Lower leg skin (tissue), 4 donors: ENCODE measurements around the gene KRT13. TPM values are rescaled to one million over a fixed set of nuclear protein-coding genes. Genes with fewer than 3 reads are reported as not detected.
A peak's percentile ranks its signal among the peaks of the same experiment; 100 is the strongest.

Experiments used
- DNase-seq, 2 donors: peaks; one replicate each; pipeline ENCODE4 v3.0.0-alpha.2; 2019; ENCODE audit warnings: low spot score in 2 of 2
- H3K4me3 ChIP-seq: fragments of 200-600 bp; sonication (generic); 2 replicates; pipeline ENCODE4 v1.5.1; 2017; ENCODE audit warnings: mild to moderate bottlenecking, low read depth; ENCODE audit not compliant: poor library complexity, severe bottlenecking
- POLR2A ChIP-seq, 2 donors: fragments of 450-650 bp; IDR thresholded peaks; one replicate each; pipeline ENCODE4 v1.6.1; 2016 to 2017; ENCODE audit warnings: antibody characterized with exemption in 2 of 2, mild to moderate bottlenecking in 1 of 2, moderate library complexity in 1 of 2
- WGBS, 2 donors: methylation state at CpG; one replicate each; pipeline ENCODE4 v1.1.5; 2018; 5-methylcytosine and 5-hydroxymethylcytosine counted together
- intact Hi-C: fragments of 100-400 bp; cut with DNase I; formaldehyde crosslinking; loops from one replicate; pipeline ENCODE4 v1.15.0; 2023; ENCODE audit warnings: low total_unique reads
- total RNA-seq, 4 donors: library from RNA; depleted of rRNA; stranded (reverse); fragments of >200 nt; gene quantifications; one replicate each; pipeline ENCODE4 v1.1.0, GENCODE V29; 2016
- TF ChIP-seq, protein P1 (sequence below), 3 donors: fragments of 450-650 bp; IDR thresholded peaks; one replicate each; pipeline ENCODE4 v1.5.1; 2016; ENCODE audit warnings: antibody characterized with exemption in 3 of 3, mild to moderate bottlenecking in 3 of 3, moderate library complexity in 2 of 3

The KRT13 gene
- total RNA-seq, 4 donors from 2014 or later, result 0.19 to 0.46 TPM; not detected in 2

DNA sequence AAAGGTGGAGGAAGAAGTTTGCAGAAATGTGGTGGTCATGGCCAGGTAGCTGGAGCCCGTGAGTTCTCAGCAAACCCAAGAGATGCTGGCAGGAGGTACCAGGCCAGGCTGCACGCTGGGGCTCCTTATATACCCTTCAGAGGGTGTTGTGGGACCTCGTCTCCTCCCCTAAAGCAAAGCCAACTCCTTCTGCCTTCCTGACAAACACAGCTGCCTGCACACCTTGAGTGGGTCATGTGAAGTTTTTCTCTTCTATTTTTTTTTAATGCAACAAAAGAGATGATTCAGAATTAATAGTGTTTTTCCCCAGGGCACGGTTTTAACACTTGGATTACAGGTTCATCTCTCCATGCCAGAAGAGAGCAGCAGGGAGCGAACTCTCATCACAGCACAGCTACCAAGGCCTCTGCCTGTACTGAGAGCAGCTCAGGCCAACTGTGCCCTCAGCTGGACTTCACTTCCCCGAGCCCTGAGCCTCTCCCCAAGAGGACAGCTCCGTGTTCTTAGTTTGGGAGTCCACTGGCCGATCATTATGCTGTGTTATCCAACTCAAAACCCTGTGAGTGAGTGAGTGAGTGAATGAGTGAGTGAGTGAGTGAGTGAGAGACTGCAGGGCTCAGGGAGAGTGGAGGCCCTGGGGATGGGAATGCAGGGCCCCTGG, 13.5 kb upstream of the KRT13 start, which contains the start of gene KRT15:
Gene KRT15 (minus strand): TSS at position 102 of the 661 bp plus-strand sequence. CDS start 63 bp downstream, at position 39.
- WGBS, 2 donors, result 38 to 41% methylated on average over 7 to 8 of the region's 8 CpGs
- peak within 1 kb of the TSS; percentile 30 for H3K4me3 ChIP-seq
- intact Hi-C loops, result no loop called here
- no peak for DNase-seq
- TF ChIP-seq, protein P1, sequence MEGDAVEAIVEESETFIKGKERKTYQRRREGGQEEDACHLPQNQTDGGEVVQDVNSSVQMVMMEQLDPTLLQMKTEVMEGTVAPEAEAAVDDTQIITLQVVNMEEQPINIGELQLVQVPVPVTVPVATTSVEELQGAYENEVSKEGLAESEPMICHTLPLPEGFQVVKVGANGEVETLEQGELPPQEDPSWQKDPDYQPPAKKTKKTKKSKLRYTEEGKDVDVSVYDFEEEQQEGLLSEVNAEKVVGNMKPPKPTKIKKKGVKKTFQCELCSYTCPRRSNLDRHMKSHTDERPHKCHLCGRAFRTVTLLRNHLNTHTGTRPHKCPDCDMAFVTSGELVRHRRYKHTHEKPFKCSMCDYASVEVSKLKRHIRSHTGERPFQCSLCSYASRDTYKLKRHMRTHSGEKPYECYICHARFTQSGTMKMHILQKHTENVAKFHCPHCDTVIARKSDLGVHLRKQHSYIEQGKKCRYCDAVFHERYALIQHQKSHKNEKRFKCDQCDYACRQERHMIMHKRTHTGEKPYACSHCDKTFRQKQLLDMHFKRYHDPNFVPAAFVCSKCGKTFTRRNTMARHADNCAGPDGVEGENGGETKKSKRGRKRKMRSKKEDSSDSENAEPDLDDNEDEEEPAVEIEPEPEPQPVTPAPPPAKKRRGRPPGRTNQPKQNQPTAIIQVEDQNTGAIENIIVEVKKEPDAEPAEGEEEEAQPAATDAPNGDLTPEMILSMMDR (IDR thresholded peaks at IDR 0.05), result no peak
- TF ChIP-seq POLR2A (IDR thresholded peaks at IDR 0.05), result no peak

DNA sequence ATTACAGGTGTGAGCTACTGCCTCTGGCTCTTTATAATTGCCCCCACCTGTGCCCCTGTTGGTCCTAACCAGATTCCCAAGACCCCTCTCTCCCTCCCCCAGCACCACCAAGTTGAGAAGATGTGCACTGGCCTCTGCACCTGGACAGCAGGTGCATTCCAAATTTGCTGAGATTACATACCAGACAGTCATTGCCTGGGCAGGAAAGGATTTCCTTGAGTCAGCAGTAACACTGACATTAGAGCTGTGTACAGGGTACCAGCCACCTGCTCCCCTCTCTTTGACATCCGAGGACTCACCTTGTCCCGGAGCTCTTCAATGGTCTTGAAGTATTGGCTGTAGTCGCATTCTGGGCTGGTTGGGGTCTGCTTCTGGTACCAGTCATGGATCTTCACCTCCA, 12.6 kb upstream of the KRT13 start:
- WGBS, 2 donors, result 72 to 73% methylated on average over 3 of the region's 3 CpGs
- intact Hi-C loops, result no loop called here
- no peak for TF ChIP-seq POLR2A (IDR thresholded peaks at IDR 0.05)
- TF ChIP-seq, protein P1 (IDR thresholded peaks at IDR 0.05), result no peak
- no peak for DNase-seq
- H3K4me3 ChIP-seq, result peak overlapping the region; percentile 30

DNA sequence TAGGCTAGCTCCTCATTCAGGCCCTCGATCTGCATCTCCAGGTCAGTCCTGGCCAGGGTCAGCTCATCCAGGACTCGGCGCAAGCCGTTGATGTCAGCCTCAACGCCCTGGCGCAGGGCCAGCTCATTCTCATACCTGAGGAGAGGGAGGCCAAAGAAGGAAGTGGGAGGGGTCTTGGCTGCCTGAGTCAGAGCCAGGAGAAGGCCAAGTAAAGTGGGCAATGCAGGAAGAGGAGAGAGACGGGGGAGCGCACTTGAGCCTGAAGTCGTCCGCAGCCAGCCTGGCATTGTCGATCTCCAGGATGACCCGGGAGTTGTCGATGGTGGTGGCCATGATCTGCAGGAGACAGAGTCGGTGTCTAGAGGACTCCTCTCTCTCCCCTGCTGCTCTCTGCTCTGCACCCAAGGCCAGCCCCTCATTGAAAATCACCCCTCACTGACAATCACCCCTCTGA, 11.4 kb upstream of the KRT13 start:
- WGBS, 2 donors, result 42 to 63% methylated on average over 14 of the region's 14 CpGs
- H3K4me3 ChIP-seq, result no peak overlapping the region
- DNase-seq, result no peak
- intact Hi-C loops, result no loop called here
- TF ChIP-seq, protein P1 (IDR thresholded peaks at IDR 0.05), result no peak
- TF ChIP-seq POLR2A (IDR thresholded peaks at IDR 0.05), result no peak

DNA sequence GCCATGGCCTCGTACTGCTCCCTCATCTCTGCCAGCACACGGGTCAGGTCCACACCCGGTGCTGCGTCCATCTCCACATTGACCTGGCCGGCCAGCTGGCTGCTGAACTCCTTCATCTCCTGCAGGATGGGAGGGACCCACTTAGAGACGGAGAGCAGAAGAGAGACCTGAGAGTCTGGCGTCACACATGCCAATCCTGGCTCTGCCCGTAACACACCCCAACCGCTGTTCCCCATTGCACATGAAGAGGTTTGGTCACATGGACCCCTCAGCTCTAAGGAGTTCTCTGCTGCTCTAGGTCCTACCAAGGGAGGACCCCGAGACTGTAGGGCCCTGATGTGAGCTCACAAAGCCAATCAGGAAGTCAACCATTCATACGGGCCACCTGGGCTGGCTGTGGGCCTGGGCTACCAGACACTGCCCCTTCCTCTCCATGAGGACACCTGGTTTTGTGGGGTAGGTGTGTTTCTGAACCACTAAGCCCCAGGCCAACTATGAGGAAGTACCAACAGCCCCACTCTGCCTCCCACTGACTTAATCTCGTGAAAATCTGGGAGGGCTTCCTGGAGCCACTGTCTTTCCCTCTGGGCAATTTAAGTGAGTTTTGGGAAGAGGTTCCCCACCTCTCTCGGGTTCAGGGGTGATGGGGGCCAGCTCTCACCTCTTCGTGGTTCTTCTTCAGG, 10.9 kb upstream of the KRT13 start:
- WGBS, 2 donors, result 65 to 78% methylated on average over 13 to 14 of the region's 14 CpGs
- no peak for DNase-seq
- no peak for TF ChIP-seq POLR2A (IDR thresholded peaks at IDR 0.05)
- TF ChIP-seq, protein P1 (IDR thresholded peaks at IDR 0.05), result no peak
- H3K4me3 ChIP-seq, result no peak overlapping the region
- intact Hi-C loops, result no loop called here

DNA sequence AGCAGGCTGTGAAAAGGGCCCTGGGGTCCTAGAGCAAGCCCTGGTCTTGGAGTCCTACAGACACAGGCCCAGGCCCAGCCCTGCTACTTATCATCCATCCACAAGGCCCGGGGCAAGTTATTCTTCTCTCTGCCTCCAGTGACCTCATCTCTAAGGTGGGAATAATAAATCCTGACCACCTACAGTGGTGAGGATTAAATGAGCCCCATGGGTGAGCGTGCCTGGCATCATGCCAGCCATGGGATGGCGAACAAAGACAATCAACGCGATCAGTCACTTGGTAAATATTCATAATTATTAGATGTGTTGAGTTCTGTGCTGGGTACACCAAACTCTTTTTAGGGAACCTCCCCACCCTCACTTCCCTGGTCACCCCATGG, 7.7 kb upstream of the KRT13 start:
- WGBS, 2 donors, result 46 to 49% methylated on average over 5 of the region's 5 CpGs
- intact Hi-C loops, result no loop called here
- no peak for TF ChIP-seq POLR2A (IDR thresholded peaks at IDR 0.05)
- TF ChIP-seq, protein P1 (IDR thresholded peaks at IDR 0.05), result no peak
- no peak for DNase-seq
- no peak overlapping the region for H3K4me3 ChIP-seq
